ENCODE results near the gene INPP4A. TPM values are rescaled to one million over a fixed set of nuclear protein-coding genes. Genes with fewer than 3 reads are reported as not detected.
A peak's percentile ranks its signal among the peaks of the same experiment; 100 is the strongest.

INPP4A gene
- total and polyA plus RNA-seq, 9 of the 15 experiments (the other 6 are each of a cell fraction or from before 2014, with no cell fraction given), result 1.8 to 15.7 (median 8.3) TPM

- TF ChIP-seq ID3 (CRISPR knock-in tag; IDR thresholded peaks at IDR 0.05) (no peak), ID3 (tag; IDR thresholded peaks at IDR 0.05) (peak; percentile 61; the same call in 1 of the 2 replicates), SMAD4 (CRISPR knock-in tag; conservative IDR thresholded peaks at IDR 0.05) (0 out of 2 replicates have a peak, but pooled peaks have one; percentile 68), NCOA6 (IDR thresholded peaks at IDR 0.05) (0 out of 2 replicates have a peak, but pooled peaks have one; percentile 8), CEBPB (tag; IDR thresholded peaks at IDR 0.05) (no peak), HMGN3 (IDR thresholded peaks at IDR 0.05; ENCODE audit: borderline replicate concordance, extremely low read depth, insufficient read length, low read depth, low read length) (peak; percentile 55), CTBP1 (IDR thresholded peaks at IDR 0.05; ENCODE audit: borderline replicate concordance) (peak; percentile 69), SETDB1 (IDR thresholded peaks at IDR 0.05; ENCODE audit: low read length) (no peak), ZC3H4 (CRISPR knock-in tag; IDR thresholded peaks at IDR 0.05; ENCODE audit: borderline replicate concordance) (no peak), ZNF511 (CRISPR knock-in tag; IDR thresholded peaks at IDR 0.05) (peak; percentile 67; the same call in 1 of the 2 replicates), NCOA4 (IDR thresholded peaks at IDR 0.05; ENCODE audit: partially characterized antibody) (no peak), PML (IDR thresholded peaks at IDR 0.05; ENCODE audit: low read length) (peak; percentile 83), TGIF2 (CRISPR knock-in tag; IDR thresholded peaks at IDR 0.05) (peak; percentile 84), EWSR1 (IDR thresholded peaks at IDR 0.05; ENCODE audit: borderline replicate concordance, low read depth, partially characterized antibody) (no peak), FIP1L1 (IDR thresholded peaks at IDR 0.05; ENCODE audit: low read depth, low read length, poor library complexity, severe bottlenecking) (peak; percentile 60), ZC3H11A (IDR thresholded peaks at IDR 0.05; ENCODE audit: low read depth, low read length) (no peak), ZNF133 (CRISPR knock-in tag; IDR thresholded peaks at IDR 0.05) (no peak), XRCC5 (IDR thresholded peaks at IDR 0.05; ENCODE audit: low read depth, low read length) (no peak; the same call in 1 of the 2 replicates), MCM3 (IDR thresholded peaks at IDR 0.05) (no peak), ZNF445 (CRISPR knock-in tag; IDR thresholded peaks at IDR 0.05; ENCODE audit: low read depth) (no peak), MYBL2 (IDR thresholded peaks at IDR 0.05; ENCODE audit: low read depth) (no peak), MYBL2 (CRISPR knock-in tag; IDR thresholded peaks at IDR 0.05; ENCODE audit: borderline replicate concordance) (no peak)
- TF ChIP-seq, protein P1, sequence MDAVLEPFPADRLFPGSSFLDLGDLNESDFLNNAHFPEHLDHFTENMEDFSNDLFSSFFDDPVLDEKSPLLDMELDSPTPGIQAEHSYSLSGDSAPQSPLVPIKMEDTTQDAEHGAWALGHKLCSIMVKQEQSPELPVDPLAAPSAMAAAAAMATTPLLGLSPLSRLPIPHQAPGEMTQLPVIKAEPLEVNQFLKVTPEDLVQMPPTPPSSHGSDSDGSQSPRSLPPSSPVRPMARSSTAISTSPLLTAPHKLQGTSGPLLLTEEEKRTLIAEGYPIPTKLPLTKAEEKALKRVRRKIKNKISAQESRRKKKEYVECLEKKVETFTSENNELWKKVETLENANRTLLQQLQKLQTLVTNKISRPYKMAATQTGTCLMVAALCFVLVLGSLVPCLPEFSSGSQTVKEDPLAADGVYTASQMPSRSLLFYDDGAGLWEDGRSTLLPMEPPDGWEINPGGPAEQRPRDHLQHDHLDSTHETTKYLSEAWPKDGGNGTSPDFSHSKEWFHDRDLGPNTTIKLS (IDR thresholded peaks at IDR 0.05; ENCODE audit: borderline replicate concordance, low read depth), result peak; percentile 89
- TF ChIP-seq, protein P2, sequence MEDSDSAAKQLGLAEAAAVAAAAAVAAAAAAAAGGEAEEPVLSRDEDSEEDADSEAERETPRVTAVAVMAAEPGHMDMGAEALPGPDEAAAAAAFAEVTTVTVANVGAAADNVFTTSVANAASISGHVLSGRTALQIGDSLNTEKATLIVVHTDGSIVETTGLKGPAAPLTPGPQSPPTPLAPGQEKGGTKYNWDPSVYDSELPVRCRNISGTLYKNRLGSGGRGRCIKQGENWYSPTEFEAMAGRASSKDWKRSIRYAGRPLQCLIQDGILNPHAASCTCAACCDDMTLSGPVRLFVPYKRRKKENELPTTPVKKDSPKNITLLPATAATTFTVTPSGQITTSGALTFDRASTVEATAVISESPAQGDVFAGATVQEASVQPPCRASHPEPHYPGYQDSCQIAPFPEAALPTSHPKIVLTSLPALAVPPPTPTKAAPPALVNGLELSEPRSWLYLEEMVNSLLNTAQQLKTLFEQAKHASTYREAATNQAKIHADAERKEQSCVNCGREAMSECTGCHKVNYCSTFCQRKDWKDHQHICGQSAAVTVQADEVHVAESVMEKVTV (CRISPR knock-in tag; IDR thresholded peaks at IDR 0.05), result no peak
Measured at GRCh38 chr2:98608116-98608961, 163.7 kb downstream of the INPP4A start, which contains the start of the genes COA5 and UNC50 (continued).
